GM19328 (cell line): Measurements from ENCODE around the gene E4F1.

Source experiments
- ATAC-seq: cut with Tn5 transposase; IDR thresholded peaks from one replicate; pipeline ENCODE4 v1.9.1; 2021; ENCODE audit warnings: mild to moderate bottlenecking, moderate library complexity; ENCODE audit not compliant: unreplicated experiment

Gene E4F1

GRCh38 chr16:2205967-2206313 is 17.5 kb upstream of the E4F1 start:
- no peak for ATAC-seq

GRCh38 chr16:2206420-2206779 is 17.0 kb upstream of the E4F1 start:
- no peak for ATAC-seq

- ATAC-seq = no peak
Observed at GRCh38 chr16:2206780-2207433, 16.5 kb upstream of the E4F1 start.

GRCh38 chr16:2207872-2208271 is 15.5 kb upstream of the E4F1 start:
- ATAC-seq = no peak

- no peak for ATAC-seq
Observed at GRCh38 chr16:2208308-2208707, 15.1 kb upstream of the E4F1 start.

GRCh38 chr16:2208772-2209171 is 14.6 kb upstream of the E4F1 start:
- no peak for ATAC-seq

GRCh38 chr16:2209258-2210008 is 14.0 kb upstream of the E4F1 start:
- ATAC-seq = no peak

GRCh38 chr16:2210009-2210332 is 13.4 kb upstream of the E4F1 start:
- ATAC-seq = no peak

- ATAC-seq = no peak
Observed at GRCh38 chr16:2210386-2211365, 12.7 kb upstream of the E4F1 start, which contains the start of gene BRICD5. Gene BRICD5, minus strand, starts transcription at chr16:2210863. Its CDS starts 30 bp downstream, at chr16:2210833.

- ATAC-seq = no peak
Observed at GRCh38 chr16:2211923-2212347, 11.5 kb upstream of the E4F1 start.

GRCh38 chr16:2212362-2213324 is 10.7 kb upstream of the E4F1 start:
- ATAC-seq = no peak

- ATAC-seq = peak; percentile 3
Observed at GRCh38 chr16:2213817-2214718, 9.3 kb upstream of the E4F1 start.

GRCh38 chr16:2214719-2214968 is 8.7 kb upstream of the E4F1 start, which contains the start of gene PGP:
Gene PGP, minus strand, starts transcription at chr16:2214840. Its CDS starts 63 bp downstream, at chr16:2214777.
- ATAC-seq = peak; percentile 90

- ATAC-seq = no peak
Observed at GRCh38 chr16:2216330-2216729, 7.1 kb upstream of the E4F1 start.

- peak; percentile 3 for ATAC-seq
Observed at GRCh38 chr16:2223942-2224486, 623 bp downstream of the E4F1 start.

- no peak for ATAC-seq
Observed at GRCh38 chr16:2226245-2226793, 2.9 kb downstream of the E4F1 start.

- no peak for ATAC-seq
Observed at GRCh38 chr16:2226918-2227317, 3.5 kb downstream of the E4F1 start.

- ATAC-seq = no peak
Observed at GRCh38 chr16:2228161-2228824, 4.9 kb downstream of the E4F1 start.
